ENCODE data around the gene CADPS.
A peak's percentile ranks its signal among the peaks of the same experiment; 100 is the strongest.

CADPS gene

GRCh38 chr3:62727536-62727935, 147.7 kb downstream of the CADPS start:
- Histone ChIP-seq H3K36me3 (ENCODE audit: insufficient read depth, low read length) (no peaks in the 10 kb centered on the region), H4K20me1 (ENCODE audit: insufficient read depth, low read length) (no peaks in the 10 kb centered on the region), H3K4me1 (ENCODE audit: insufficient read depth, low read length, severe bottlenecking) (peaks cover 58% of the 10 kb centered on the region), H3K9me3 (ENCODE audit: low read length) (no peaks in the 10 kb centered on the region), H3F3A (ENCODE audit: insufficient read depth, low read length) (no peaks in the 10 kb centered on the region), H3K9me2 (ENCODE audit: low read depth, low read length) (no peaks in the 10 kb centered on the region), H3K27ac (ENCODE audit: low read depth, low read length, poor library complexity, severe bottlenecking) (peak overlapping the region; percentile 15), H2AFZ (ENCODE audit: low read length) (no peak overlapping the region), H3K27me3 (ENCODE audit: insufficient read depth, low read length) (no peaks in the 10 kb centered on the region), H3K4me3 (ENCODE audit: low read depth, low read length, poor library complexity, severe bottlenecking) (no peak overlapping the region), H3K79me2 (ENCODE audit: insufficient read depth, low read length) (no peaks in the 10 kb centered on the region), H3K4me2 (ENCODE audit: low read length) (no peak overlapping the region), H3K9ac (ENCODE audit: low read length) (no peak overlapping the region)
- TF ChIP-seq EZH2 (IDR thresholded peaks at IDR 0.05; ENCODE audit: borderline replicate concordance, low read length) = no peak
- no peak for TF ChIP-seq CTCF (IDR thresholded peaks at IDR 0.05; ENCODE audit: low read length)

- H3K27ac ChIP-seq (ENCODE audit: low read depth, low read length, poor library complexity, severe bottlenecking) = peak overlapping the region; percentile 80
- H3K4me3 ChIP-seq (ENCODE audit: low read depth, low read length, poor library complexity, severe bottlenecking) = peak overlapping the region; percentile 38
- no peaks in the 10 kb centered on the region for H4K20me1 ChIP-seq (ENCODE audit: insufficient read depth, low read length)
- H3K36me3 ChIP-seq (ENCODE audit: insufficient read depth, low read length) = no peaks in the 10 kb centered on the region
- TF ChIP-seq CTCF (IDR thresholded peaks at IDR 0.05; ENCODE audit: low read length) = no peak
- TF ChIP-seq EZH2 (IDR thresholded peaks at IDR 0.05; ENCODE audit: borderline replicate concordance, low read length) = no peak
- no peaks in the 10 kb centered on the region for H3K79me2 ChIP-seq (ENCODE audit: insufficient read depth, low read length)
- no peaks in the 10 kb centered on the region for H3K9me3 ChIP-seq (ENCODE audit: low read length)
- H3F3A ChIP-seq (ENCODE audit: insufficient read depth, low read length) = no peaks in the 10 kb centered on the region
- H3K9ac ChIP-seq (ENCODE audit: low read length) = peak overlapping the region; percentile 56
- no peak overlapping the region for H2AFZ ChIP-seq (ENCODE audit: low read length)
- no peaks in the 10 kb centered on the region for H3K27me3 ChIP-seq (ENCODE audit: insufficient read depth, low read length)
- peak overlapping the region; percentile 66 for H3K4me2 ChIP-seq (ENCODE audit: low read length)
- peaks cover 58% of the 10 kb centered on the region for H3K4me1 ChIP-seq (ENCODE audit: insufficient read depth, low read length, severe bottlenecking)
- no peaks in the 10 kb centered on the region for H3K9me2 ChIP-seq (ENCODE audit: low read depth, low read length)
Measured at GRCh38 chr3:62724503-62724902, 150.7 kb downstream of the CADPS start.

GRCh38 chr3:62723914-62724217, 151.3 kb downstream of the CADPS start:
- Histone ChIP-seq H3K4me1 (ENCODE audit: insufficient read depth, low read length, severe bottlenecking) (peaks cover 58% of the 10 kb centered on the region), H2AFZ (ENCODE audit: low read length) (no peak overlapping the region), H3K9ac (ENCODE audit: low read length) (peak overlapping the region; percentile 56)

More at GRCh38 chr3:62723914-62724217, 151.3 kb downstream of the CADPS start:
- peak overlapping the region; percentile 66 for H3K4me2 ChIP-seq (ENCODE audit: low read length)
- H3K4me3 ChIP-seq (ENCODE audit: low read depth, low read length, poor library complexity, severe bottlenecking) = peak overlapping the region; percentile 38
- no peaks in the 10 kb centered on the region for H3K9me2 ChIP-seq (ENCODE audit: low read depth, low read length)
- H3F3A ChIP-seq (ENCODE audit: insufficient read depth, low read length) = no peaks in the 10 kb centered on the region
- no peak for TF ChIP-seq CTCF (IDR thresholded peaks at IDR 0.05; ENCODE audit: low read length)
- peak overlapping the region; percentile 80 for H3K27ac ChIP-seq (ENCODE audit: low read depth, low read length, poor library complexity, severe bottlenecking)
- H3K27me3 ChIP-seq (ENCODE audit: insufficient read depth, low read length) = no peaks in the 10 kb centered on the region
- H3K79me2 ChIP-seq (ENCODE audit: insufficient read depth, low read length) = no peaks in the 10 kb centered on the region
- no peaks in the 10 kb centered on the region for H4K20me1 ChIP-seq (ENCODE audit: insufficient read depth, low read length)
- no peaks in the 10 kb centered on the region for H3K36me3 ChIP-seq (ENCODE audit: insufficient read depth, low read length)
- H3K9me3 ChIP-seq (ENCODE audit: low read length) = no peaks in the 10 kb centered on the region

All from OCI-LY1 (cell line).